GM21360 (cell line): ENCODE measurements around the gene ZNF878.
"Not testable (repeated sequence)": the region's sequence is repeated elsewhere in the genome, so short reads cannot be mapped to it uniquely, and the experiment has no call there.

Experiments used
- ATAC-seq: cut with Tn5 transposase; IDR thresholded peaks from one replicate; pipeline ENCODE4 v1.9.1; 2021; ENCODE audit warnings: mild to moderate bottlenecking, moderate library complexity; ENCODE audit not compliant: unreplicated experiment

ZNF878 gene

GRCh38 chr19:12052497-12053169 lies at the start of gene ZNF878:
TSS of gene ZNF878 (minus strand) at chr19:12052961. CDS start at chr19:12052801, 160 bp downstream.
- peak; percentile 84 for ATAC-seq

GRCh38 chr19:12098040-12098439 lies 45.3 kb upstream of the ZNF878 start:
- ATAC-seq, result no peak

DNA sequence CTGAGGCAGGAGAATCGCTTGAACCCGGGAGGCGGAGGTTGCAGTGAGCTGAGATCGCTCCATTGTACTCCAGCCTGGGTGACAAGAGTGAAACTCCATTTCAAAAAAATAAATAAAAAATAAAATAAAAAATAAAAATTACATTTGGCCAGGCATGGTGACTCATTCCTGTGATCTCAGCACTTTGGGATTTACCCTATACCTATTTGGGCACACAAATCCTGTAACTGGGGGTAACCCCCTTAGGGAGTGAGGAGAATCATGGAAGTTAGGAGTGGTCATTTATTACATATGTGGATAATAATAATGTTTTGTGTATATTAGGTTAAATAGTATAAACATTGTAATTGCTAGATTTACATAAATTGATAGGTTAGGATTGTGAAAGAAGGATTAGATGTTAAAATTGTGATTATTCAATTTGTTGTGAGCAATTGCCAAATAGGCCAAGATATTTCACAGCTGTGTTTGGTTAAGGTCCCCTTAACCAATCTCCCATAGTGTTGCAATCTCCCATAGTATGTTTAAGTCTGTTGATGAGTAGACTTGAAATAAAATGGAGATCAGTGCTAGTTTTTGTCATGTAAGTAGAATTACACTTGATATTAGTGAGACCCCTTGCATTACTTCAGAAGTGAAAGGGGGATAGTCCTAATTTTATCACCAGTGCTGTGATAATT lies 42.5 kb upstream of the ZNF878 start:
- no peak for ATAC-seq

- ATAC-seq, result no peak
Measured at GRCh38 chr19:12093777-12094176, 41.0 kb upstream of the ZNF878 start.

DNA sequence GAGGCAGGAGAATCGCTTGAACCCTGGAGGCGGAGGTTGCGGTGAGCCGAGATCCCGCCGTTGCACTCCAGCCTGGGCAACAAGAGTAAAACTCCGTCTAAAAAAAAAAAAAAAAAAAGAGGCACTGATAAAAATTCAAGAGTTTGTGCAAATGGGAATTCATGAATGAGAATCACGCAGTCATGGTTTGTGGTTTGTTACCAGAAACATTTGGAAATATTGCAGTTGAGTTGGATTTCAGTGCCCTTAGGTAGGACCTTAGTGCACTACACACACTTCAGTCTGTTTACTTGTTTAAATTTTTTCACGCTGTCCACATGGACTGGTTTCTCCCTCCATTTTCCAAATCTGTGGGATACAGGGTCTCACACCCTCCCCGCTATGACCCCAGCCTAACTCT lies 40.2 kb upstream of the ZNF878 start:
- no peak for ATAC-seq

GRCh38 chr19:12092065-12092867 lies 39.5 kb upstream of the ZNF878 start:
- peak; percentile 68 for ATAC-seq

DNA sequence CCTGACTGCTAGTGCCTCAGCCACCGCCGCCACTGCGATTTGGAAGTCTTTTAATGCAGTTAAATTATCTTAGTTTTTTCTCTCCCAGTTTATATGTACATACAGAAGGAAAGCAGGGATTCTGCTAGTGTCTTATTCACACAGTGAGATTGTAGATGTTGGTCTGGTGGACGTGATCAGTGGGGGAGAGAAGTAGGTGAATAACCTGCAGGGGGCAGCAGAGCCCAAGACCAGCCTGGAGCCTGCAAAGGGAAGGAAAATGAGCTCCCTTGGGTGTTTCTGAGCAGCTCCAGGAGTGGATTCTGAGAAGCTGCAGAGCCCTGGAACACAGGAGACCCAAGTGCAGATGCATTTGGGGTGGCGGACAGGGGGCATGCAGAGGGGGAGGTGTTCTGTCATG lies 38.0 kb upstream of the ZNF878 start:
- no peak for ATAC-seq

DNA sequence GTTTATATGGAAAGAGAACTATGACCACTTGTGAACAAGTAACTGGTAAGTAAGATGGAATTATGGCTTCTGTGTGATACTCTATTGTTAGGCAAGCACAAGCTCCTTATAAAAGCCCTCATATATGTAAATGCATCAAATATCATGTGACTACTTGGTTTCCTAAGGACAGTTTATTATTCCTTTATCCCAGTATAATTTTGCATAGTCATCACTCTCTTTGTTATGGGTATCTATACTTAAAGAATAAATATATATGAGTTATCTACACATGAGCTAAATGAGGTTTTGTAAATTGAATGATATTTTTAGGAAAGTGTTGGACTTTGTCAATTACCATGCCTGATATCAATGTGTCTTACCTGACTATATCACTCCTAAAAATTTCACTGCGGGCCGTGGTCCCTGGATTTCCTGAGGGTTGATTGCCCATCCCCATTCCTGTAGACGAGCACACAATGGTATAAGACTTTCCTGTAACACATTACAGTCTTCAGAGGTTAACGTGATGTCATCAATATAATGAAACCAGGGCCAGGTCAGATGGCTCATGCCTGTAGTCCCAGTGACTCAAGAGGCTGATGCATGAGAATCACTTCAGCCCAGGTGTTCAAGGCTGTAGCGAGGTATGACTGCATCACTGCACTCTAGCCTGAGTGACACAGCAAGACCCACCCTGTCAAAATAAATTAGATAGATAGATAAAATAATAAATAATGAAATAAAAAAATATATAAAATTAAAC lies 32.5 kb upstream of the ZNF878 start:
- ATAC-seq, result no peak

DNA sequence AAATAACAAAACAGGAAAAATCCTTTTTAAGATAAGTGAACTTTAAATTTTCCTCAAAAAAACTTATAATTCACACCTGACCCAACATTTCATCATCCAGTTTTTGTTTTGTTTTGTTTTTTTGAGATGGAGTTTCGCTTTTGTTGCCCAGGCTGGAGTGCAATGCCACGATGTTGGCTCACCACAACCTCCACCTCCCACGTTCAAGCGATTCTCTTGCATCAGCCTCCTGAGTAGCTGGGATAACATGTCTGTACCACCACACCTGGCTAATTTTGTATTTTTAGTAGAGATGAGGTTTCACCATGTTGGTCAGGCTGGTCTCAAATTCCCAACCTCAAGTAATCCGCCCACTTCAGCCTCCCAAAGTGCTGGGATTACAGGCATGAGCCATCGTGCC lies 30.6 kb upstream of the ZNF878 start:
- ATAC-seq, result not testable (repeated sequence)

DNA sequence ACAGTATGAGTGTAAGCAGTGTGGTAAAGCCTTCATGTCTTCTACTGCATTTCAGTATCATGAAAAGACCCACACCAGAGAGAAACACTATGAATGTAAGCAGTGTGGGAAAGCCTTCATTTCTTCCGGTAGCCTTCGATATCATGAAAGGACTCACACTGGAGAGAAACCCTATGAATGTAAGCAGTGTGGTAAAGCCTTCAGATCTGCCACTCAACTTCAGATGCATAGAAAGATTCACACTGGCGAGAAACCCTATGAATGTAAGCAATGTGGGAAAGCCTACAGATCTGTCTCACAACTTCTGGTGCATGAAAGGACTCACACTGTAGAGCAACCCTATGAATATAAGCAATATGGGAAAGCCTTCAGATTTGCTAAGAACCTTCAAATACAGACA lies 24.6 kb upstream of the ZNF878 start:
- no peak for ATAC-seq

DNA sequence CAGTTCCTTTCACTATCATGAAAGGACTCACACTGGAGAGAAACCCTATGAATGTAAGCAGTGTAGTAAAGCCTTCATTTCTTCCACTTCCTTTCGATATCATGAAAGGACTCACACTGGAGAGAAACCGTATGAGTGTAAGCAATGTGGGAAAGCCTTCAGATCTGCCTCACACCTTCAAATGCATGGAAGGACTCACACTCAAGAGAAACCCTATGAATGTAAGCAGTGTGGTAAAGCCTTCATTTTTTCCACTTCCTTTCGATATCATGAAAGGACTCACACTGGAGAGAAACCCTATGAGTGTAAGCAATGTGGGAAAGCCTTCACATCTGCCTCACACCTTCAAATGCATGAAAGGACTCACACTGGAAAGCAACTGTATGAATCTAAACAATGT lies 23.6 kb upstream of the ZNF878 start:
- not testable (repeated sequence) for ATAC-seq

GRCh38 chr19:12075538-12076139 lies 22.9 kb upstream of the ZNF878 start:
- ATAC-seq, result no peak

- ATAC-seq, result no peak
Measured at GRCh38 chr19:12064590-12065538, 12.1 kb upstream of the ZNF878 start, which contains the start of gene ZNF844. TSS of gene ZNF844 (plus strand) at chr19:12064731. CDS start at chr19:12064874, 143 bp downstream.

GRCh38 chr19:12055784-12056183 lies 3.0 kb upstream of the ZNF878 start:
- ATAC-seq, result no peak

DNA sequence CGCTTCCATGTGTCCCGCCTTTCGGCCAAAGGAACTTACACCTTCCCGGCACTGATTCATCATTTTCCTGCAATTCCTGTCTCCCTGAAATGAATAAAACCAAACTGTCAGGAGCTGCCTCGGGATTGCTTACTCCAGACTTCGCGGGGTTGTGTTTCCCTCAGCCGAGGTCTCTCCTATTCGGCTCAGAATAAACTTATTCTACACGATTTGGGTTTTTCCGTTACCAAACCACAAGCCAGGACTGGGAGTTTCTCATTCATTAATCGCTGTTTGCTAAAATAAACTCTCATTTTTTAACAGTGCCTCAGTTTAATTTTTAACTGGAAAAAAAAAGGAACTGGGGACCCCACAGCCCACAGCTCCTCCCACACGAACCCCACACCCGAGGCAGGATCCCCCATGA lies 667 bp downstream of the ZNF878 start:
- ATAC-seq, result peak; percentile 14

DNA sequence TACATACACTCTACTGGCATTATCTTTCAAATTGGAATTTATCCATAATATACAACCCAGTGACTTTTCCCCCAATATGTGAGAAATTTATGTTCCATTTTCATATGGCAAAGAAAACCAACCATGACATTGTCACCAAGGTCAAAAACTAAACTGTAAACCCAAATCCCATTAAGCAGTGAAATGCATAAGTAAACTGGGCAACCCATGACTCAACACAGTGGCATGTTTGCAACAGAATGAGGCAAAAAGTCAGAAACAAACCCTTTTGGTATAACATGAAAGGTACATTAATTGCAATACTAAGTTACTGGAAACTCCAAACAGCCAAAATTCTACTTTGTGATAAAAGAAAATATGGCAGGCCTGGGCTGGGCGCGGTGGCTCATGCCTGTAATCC lies 4.9 kb downstream of the ZNF878 start:
- no peak for ATAC-seq

DNA sequence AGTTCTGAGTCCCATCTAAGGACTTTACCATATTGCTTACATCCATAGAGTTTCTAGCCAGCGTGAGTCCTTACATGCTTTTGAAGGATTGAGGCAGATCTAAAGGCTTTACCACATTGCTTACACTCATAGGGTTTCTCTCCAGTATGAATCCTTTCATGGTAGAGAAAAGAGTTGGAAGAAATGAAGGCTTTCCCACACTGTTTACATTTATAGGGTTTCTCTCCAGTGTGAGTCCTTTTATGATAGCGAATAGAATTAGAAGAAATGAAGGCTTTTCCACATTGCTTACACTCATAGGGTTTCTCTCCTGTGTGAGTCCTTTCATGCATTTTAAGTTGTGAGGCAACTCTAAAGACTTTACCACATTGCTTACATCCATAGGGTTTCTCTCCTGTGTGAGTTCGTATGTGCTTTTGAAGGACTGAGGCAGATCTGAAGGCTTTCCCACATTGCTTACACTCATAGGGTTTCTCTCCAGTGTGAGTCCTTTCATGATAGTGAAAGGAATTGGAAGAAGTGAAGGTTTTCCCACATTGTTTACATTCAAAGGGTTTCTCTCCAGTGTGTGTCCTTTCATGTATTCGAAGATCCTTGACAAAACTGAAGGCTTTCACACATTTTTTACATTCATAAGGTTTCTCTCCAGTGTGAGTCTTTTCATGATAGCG lies 8.9 kb downstream of the ZNF878 start:
- ATAC-seq, result no peak

- ATAC-seq, result no peak
Measured at GRCh38 chr19:12042893-12043292, 9.9 kb downstream of the ZNF878 start.
